IPS-NIHi11 (cell line): ENCODE data around the gene CPSF7.
A peak's percentile ranks its signal among the peaks of the same experiment; 100 is the strongest.
"Not testable (repeated sequence)": the region's sequence is repeated elsewhere in the genome, so short reads cannot be mapped to it uniquely, and the experiment has no call there.

Source experiments
- DNase-seq: peaks from one replicate; pipeline ENCODE4 v3.0.0; 2012; ENCODE audit warnings: mixed read lengths, low spot score

CPSF7 gene

DNA sequence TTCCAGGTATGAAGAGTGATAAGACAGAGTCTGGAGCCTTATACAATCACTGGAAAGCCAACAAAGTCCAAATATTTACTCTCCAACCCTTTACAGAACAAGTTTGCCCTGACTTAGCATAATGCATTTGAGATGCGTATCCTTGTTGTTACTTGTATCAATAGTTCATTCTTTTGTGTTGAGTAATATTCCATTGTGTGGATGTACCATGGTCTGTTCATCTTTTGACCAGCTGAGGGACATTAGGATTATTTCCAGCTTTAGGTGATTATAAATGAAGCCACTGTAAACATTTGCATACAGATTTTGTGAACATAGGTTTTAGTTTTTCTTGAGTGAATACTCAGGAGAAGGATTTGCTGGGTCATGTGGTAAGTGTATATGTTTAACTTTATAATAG lies 9.8 kb upstream of the CPSF7 start:
- no peak for DNase-seq

- DNase-seq = no peak
These were observed 7.7 kb upstream of the CPSF7 start for GRCh38 chr11:61437496-61437895.

DNA sequence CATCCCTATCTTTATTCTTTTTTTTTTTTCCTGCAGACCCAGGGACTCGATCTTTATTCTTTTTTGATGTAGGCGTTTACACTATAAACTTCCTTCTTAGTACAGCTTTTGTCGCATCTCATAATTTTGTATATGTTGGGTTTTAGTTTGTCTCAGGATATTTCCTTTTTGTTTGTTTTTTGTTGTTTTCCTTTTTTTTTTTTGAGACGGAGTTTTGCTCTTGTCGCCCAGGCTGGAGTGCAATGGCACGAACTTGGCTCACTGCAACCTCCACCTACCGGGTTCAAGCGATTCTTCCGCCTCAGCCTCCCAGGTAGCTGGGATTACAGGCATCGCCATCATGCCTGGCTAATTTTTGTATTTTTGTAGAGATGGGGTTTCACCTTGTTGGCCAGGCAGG lies 1.1 kb upstream of the CPSF7 start:
- DNase-seq = not testable (repeated sequence)

DNA sequence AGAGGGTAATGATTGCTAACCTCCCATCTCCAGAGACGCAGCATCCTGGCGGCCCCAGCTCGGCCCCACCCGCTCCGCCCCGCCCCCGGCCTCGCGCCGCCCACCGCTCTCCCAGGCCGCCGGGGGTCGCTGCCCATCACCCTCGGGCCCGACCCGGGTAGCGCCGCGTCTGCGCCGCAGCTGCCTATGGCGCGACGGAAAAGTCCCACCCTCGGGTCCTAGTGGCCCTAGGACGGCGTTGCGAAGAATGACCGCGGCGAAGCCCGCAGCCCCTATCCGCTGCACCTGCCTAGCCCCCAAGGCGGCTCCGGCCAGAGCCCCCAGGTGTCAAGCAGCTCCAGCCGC lies 457 bp downstream of the CPSF7 start:
- peak; percentile 93 for DNase-seq

DNA sequence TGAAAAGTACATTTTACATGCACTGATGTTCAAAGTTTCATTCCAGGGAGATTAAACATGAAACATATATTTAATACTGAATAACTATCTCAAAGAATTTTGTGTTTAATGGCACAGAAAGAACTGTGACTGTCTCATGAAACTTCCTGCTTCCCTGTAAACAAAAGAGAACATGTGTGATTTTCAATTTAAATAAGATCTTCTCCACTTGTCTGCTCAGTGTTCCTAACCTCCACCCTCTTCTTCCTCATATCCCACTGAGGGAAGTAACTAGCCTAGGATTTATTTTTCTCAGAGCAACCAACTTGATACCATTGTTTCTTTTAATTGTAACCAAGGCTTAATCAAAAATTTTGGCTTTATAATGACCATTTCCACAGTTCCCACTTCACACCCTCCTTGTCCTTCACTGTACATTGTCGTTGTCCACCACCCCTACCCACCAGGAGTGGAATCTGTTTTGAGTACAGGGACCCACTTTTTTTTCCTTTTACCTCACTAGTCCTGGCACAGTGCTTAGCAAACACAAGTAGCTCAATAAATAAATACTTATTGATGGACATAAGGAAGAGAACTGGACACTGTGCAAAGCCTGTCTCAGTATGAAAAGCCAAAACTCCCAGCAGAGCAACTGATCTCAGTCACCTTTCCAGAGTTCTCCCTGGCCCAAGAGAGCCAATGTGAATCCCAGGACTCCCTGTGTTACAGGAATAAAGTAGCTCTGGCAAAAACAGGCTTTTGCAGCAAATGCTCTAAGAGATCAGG lies 4.2 kb downstream of the CPSF7 start:
- DNase-seq = no peak

DNA sequence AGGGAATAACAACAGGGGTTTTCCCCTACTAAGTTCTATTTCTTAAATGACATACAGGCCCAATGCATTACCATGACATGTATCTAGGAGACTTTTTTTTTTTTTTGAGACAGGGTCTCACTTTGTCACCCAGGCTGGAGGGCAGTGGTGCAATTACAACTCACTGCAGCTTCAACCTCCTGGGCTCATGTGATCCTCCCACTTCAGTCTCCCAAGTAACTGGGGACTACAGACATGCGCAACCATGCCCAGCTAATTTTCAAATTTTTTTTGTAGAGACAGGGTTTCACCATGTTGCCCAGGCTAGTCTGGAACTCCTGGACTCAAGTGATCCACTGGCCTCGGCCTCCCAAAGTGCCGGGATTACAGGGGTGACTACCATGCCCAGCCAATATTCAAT lies 7.5 kb downstream of the CPSF7 start:
- no peak for DNase-seq

GRCh38 chr11:61418136-61418535 lies 11.6 kb downstream of the CPSF7 start:
- no peak for DNase-seq

DNA sequence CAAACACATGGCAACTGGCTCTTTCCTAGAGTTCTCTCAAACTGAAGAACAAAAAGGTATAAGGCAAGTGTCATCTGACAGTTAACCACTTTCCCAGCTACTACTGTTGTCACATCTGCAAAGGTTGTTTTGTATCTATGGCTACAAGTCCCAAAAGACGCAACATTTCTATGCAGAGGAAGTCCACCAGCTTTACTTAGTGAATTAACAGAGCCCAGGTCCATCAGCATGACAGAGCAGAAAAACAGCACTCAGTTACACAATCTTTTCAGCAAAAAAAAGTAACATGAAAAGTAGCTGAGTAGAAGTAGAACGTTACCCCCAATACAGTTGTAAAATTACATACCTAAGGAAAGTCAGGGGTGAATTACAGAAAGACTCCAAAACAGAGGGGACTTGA lies 12.1 kb downstream of the CPSF7 start:
- DNase-seq = no peak

- DNase-seq = no peak
These were observed 12.8 kb downstream of the CPSF7 start for GRCh38 chr11:61416941-61417340.

DNA sequence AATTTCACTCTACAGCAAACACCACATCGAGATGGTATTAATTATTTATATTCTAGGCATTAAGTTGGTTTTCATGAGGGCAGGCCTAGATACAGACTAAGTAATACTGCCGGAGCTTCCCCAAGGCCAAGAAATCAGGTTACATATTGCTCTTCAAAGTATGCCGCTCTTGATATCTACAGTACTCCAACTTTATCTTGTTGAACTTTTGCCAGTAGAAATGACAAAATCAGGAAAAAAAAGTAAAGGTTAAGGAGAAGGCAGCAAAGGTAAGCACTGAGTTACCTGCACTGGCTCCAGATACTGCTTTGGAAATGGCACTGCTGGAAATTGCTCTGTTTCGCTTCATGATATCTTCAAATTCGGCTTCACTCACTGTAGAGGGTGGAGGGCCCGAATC lies 14.4 kb downstream of the CPSF7 start:
- no peak for DNase-seq

- no peak for DNase-seq
These were observed 15.2 kb downstream of the CPSF7 start for GRCh38 chr11:61414547-61414946.

DNA sequence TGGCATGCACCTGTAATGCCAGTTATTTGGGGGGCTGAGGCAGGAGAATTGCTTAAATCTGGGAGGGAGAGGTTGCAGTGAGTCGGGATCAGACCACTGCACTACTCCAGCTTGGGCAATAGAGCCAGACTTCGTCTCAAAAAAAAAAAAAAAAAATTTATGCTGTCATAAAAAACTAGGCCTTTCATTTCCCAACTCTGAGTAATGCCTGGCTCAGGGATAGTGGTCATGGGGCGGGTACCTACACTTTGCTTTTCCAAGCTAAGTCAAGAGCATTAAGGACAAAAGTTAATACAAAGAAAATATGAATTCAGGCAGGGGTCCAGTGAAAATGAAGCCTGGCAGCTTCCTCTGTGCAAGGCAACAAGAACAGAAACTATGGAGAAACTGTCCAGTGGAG lies 16.3 kb downstream of the CPSF7 start:
- DNase-seq = no peak

DNA sequence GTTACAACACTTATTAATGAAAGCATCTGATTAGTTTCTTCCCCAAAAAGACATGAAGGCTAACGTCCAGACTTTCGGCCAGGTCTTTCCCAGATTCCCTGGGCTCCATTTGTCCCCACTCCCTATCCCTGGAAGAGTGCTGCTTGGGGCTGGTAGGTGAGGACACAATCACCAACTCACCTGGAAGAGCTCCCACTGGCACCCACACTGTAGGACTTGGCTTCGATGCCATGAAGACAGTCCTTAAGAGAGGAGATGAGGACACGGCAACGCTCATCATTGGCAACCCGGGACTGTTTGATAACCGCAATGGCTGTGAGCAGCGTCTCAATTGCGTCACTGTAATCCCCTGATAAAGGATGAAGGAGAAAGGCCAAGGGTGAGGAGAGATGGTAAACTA lies 18.2 kb downstream of the CPSF7 start:
- DNase-seq = no peak

DNA sequence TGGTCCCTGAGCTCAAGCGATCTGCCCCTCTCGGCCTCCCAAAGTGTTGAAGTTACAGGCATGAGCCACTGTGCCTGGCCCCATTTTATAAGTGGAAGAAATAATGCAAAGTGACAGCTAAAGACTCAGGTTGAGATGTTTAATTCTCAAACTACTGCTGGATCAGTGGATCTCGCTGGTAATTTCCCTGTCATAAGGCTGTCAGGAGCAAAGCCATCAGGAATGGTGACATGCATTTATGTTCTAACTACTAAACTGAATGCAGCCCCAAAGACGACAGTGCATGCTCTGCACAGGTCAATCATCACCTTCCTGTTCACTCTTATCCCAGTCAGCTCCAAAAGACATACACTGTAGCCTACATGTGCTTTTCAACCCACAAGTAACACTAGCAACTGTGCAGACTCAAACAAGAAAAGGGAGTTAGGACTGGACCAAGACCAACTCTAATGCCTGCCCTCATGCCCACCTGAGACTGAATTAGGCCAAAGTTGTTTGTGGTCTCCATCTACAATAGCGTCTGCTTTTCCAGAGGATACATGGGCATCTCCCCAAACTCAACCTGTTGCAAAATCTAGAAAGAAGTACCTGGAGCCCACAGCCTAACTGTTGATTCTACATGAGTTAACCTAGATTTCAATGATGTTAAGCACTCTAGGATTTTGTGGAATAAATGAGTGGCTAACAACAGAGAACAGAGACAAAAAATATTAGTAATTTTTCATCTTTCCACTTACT lies 22.6 kb downstream of the CPSF7 start:
- DNase-seq = no peak

DNA sequence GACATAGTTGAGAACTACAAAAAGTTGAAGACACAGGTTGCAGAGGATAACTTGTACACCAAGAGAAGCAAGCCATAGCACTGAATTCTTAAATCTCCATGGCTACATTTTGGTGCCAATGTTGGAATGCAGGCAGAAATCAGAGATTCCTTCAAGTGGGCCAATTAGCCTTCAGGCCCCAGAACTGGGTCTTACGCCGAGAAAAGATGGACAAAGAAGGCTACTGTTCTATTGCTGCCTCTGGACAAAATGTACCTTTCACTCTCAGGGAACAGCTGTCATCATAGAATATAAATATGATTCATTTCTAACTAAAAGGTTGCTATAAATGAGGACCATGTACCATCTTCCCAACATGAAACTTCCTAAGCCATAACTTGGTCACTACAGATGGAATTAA lies 23.7 kb downstream of the CPSF7 start:
- DNase-seq = no peak

DNA sequence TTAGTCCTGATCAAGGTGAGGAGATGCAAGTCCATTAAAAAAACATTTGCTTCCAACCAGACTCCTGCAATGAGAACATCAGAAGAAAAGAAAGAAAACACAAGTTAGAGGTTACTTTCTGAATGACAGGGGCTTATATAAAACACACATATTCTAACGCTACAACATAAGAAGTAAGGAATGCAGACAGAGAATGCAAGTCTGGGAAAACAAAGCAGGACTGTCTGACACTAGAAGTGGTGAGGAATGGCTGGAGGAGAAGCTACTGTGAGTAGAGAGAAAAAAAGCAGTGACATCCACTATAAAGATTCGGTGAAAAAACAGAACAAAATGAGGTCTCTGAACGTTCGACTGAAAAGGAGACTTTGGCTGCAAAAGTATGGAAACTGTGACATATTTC lies 25.1 kb downstream of the CPSF7 start:
- DNase-seq = no peak

DNA sequence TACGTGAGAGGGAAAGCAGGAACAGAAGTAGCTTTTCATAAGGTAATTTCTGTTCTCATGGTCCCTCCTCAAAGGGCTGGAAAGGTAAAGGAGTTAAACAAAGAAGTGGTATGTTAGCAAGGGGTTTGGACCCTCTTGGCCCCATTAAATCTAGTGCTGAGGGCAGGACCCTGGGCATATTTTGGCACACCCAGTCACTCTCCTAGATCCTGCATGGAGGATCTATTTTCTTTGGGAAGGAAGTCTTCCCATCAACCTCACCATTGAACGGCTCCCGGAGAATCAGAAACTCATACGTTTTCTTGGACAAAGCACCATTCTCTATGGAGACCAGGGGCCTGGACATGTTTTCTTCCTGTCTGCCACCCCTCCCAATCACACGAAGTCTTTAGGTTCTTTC lies 25.7 kb downstream of the CPSF7 start:
- DNase-seq = no peak

- no peak for DNase-seq
These were observed 26.1 kb downstream of the CPSF7 start for GRCh38 chr11:61403658-61404057.

GRCh38 chr11:61401573-61401972 lies 28.2 kb downstream of the CPSF7 start:
- no peak for DNase-seq

DNA sequence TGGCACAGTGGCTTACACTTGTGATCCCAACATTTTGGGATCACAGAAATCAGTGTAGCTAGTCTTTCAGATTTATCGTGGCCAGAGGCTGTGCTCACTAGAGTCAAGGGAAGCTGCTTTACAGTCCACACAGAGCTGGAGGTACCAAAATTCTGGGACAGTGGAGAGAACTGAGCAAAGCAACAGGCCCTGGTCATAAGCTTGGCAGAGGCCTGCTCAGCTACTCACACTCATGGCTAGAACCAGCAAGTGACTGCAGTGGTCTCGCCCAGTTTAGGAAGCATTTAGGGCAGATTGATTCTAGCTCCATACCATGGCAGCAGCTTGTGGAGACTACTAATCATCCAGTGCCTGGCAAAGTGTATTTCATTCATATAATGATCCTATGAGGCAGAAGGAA lies 28.6 kb downstream of the CPSF7 start:
- no peak for DNase-seq

DNA sequence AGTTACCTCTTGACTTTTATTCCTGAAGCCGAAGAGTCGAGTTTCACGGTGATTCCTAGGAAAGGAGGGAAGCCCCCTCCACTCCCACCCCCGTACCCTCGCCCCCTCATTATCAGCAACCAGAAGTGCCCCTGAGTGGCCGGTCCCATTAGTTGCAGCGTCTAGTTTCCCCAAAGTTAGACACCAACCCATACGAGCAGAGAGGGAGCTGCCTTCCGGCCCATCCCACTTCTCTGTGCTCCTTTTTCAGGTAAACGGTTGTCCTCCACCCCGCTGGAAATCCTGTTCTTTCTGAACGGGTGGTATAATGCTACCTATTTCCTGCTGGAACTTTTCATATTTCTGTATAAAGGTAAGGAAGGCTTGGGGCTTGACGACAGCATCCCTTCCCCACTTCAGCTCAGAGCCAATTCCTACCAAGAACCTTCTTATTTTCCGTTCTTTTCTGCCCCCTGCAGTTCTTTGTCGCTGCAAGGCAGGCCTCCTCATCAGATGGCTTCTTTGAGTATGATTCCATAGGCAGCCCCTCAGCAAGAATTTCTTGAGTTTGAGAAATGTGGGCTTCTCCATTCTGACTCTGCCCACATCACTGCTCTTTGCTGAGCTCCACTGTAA lies 36.7 kb downstream of the CPSF7 start:
- DNase-seq = peak; percentile 52

DNA sequence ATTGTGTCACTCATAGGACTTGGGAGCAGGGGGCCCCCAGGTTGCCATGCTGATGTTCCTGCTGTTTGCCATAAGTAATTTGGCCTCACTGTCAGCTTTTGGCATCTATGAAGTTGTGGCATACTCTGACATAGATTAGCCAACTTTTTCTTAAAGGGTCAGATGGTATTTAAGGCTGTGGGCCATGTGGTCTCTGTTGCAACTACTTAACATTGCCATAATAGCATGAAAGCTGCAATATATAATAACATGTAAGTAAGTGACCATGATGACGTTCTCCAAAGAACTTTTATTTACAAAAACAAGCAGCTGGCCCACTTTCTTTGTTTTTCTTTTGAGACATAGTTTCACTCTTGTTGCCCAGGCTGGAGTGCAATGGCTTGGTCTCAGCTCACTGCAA lies 39.6 kb downstream of the CPSF7 start:
- no peak for DNase-seq
